CD1c-positive myeloid dendritic cell (primary cell): ENCODE measurements around the gene SCGB1D4.

Source experiments
- DNase-seq: peaks from one replicate; pipeline ENCODE4 v3.0.0-alpha.2; 2016; ENCODE audit errors: extremely low spot score

Gene SCGB1D4

GRCh38 chr11:62273789-62274275 lies 25.0 kb downstream of the SCGB1D4 start:
- DNase-seq, result no peak

- no peak for DNase-seq
Observed at GRCh38 chr11:62273284-62273683, 25.6 kb downstream of the SCGB1D4 start.

GRCh38 chr11:62269654-62270278 lies 29.1 kb downstream of the SCGB1D4 start, which contains the start of gene SCGB2A2:
Gene SCGB2A2, plus strand, starts transcription at chr11:62270158. Its CDS starts 59 bp downstream, at chr11:62270217.
- no peak for DNase-seq

DNA sequence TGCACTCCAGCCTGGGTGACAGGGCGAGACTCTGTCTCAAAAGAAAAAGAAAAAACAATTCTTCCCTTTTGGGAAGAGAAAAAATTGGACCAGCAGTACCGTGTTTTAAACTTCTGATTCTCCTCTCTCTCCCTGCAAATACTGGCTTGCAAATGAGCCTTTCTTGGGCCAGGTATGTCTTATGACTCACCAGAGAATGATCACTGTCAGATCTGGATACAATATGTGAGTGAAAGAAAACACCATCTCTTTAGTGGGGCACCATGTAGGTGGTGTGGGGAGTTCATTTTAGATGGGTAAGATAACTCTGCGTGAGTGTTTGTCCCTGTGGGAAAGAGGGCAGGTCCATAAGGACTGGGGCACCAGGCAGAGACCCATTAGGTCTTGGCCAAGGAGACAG lies 31.3 kb downstream of the SCGB1D4 start:
- DNase-seq, result no peak

- DNase-seq, result no peak
Observed at GRCh38 chr11:62267050-62267449, 31.8 kb downstream of the SCGB1D4 start.

GRCh38 chr11:62266558-62266957 lies 32.3 kb downstream of the SCGB1D4 start:
- DNase-seq, result no peak

DNA sequence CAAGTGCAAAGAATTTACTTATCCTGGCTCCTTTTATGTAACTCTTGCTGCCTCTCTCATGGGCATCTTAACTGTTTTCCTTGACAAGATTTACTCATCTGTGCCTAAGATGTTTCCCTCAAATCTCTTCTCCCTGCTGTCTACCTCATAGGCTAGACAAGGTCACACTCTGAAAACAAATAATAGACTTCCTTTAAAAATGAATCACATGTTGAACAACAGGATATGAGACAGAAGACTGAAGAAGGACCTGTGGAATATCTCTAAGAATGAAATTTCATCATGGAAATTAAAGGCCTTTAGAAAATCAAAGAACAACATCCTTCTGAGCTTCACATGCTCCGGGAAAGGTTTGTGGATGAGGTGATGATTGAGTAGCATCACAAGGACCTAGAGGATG lies 34.9 kb downstream of the SCGB1D4 start:
- no peak for DNase-seq

GRCh38 chr11:62260261-62260953 lies 38.5 kb downstream of the SCGB1D4 start:
- DNase-seq, result no peak

DNA sequence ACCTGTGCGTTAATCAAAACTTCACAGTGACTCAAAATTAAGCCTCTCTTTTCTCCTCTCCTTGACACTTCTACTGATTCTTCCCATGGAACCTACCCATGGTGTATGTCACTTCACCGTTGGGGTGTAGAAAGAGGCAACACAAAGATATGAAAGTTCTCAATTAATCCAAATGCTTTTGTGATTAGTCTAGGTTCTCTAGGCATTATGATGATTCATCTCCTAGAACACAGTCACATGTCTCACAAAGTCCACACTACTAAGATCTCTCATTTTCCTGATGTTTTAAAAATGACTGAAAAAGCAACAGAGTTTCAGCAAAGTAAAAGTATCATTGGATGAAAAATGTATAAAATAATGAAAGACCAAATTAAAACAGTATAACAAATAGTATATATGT lies 42.6 kb downstream of the SCGB1D4 start:
- no peak for DNase-seq

DNA sequence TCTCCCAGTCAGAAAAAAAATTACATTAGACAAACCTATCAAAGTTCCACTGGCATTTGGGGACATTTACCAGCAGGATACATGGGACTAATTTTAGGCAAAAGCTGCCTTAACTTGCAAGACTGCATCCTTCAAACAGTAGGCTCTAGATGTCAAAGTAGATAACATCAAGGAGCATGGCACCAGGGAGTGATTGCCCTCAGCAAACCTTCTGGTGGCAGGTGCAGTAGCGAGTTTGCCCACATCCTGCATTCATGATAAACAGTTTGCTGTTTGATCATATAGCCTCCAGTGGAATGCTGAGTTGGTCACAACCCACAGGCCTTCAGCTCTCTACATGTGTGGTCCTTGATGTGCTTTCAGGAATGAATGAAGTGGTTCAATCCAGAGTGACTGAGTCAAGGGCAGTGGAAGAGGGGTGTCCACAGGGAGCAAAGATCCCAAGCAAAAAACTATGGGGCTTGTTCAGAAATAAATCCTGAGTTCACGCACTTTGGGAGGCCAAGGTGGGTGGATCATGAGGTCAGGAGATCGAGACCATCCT lies 44.8 kb downstream of the SCGB1D4 start:
- no peak for DNase-seq

- no peak for DNase-seq
Observed at GRCh38 chr11:62251698-62252097, 47.2 kb downstream of the SCGB1D4 start.
